Peyer's patch (tissue), 4 donors: ENCODE data around the gene AHRR. TPM values are rescaled to one million over a fixed set of nuclear protein-coding genes. Genes with fewer than 3 reads are reported as not detected.

Experiments used
- DNase-seq, 3 donors: peaks; one replicate each; pipeline ENCODE4 v3.0.0-alpha.2; 2017 to 2019
- H3K27ac ChIP-seq, 4 donors: fragments of 200-600 bp; sonication (generic); one replicate each; pipeline ENCODE4 v1.5.1; 2016 to 2019
- H3K27me3 ChIP-seq, 2 donors: fragments of 200-600 bp; sonication (generic); one replicate each; pipeline ENCODE4 v1.5.1; 2019
- H3K36me3 ChIP-seq, 3 donors: fragments of 200-600 bp; sonication (generic); one replicate each; pipeline ENCODE4 v1.5.1; 2016 to 2019
- H3K4me1 ChIP-seq, 4 donors: fragments of 200-600 bp; sonication (generic); one replicate each; pipeline ENCODE4 v1.5.1; 2016 to 2019
- H3K4me3 ChIP-seq, 4 donors: fragments of 200-600 bp; sonication (generic); 1 replicate in 3 of 4; 2 replicates in 1 of 4; pipeline ENCODE4 v1.5.1; 2016 to 2019; ENCODE audit warnings: mild to moderate bottlenecking in 1 of 4
- H3K9me3 ChIP-seq, 4 donors: fragments of 200-600 bp; sonication (generic); one replicate each; pipeline ENCODE4 v1.5.1; 2016 to 2019; ENCODE audit warnings: mild to moderate bottlenecking in 1 of 4
- POLR2A ChIP-seq, 2 donors: fragments of 450-650 bp; IDR thresholded peaks; one replicate each; pipeline ENCODE4 v1.5.1; 2017; ENCODE audit warnings: antibody characterized with exemption in 2 of 2, mild to moderate bottlenecking in 2 of 2, moderate library complexity in 2 of 2
- total RNA-seq, 4 donors: library from RNA; depleted of rRNA; stranded (reverse); fragments of >200 nt; gene quantifications; one replicate each; pipeline ENCODE4 v1.1.0, GENCODE V29; 2016
- TF ChIP-seq, protein P1 (sequence below), 6 experiments: fragments of 450-650 bp in 4 of 6; fragments of 200-600 bp in 2 of 6; sonication (generic) in 1 of 6; IDR thresholded peaks; one replicate each; pipeline ENCODE4 v1.5.1; 2017 to 2019; ENCODE audit warnings: antibody characterized with exemption in 6 of 6, mild to moderate bottlenecking in 3 of 6, moderate library complexity in 1 of 6

The AHRR gene
- total RNA-seq, 4 donors from 2014 or later = 1.6 to 28.1 (median 2.4) TPM

DNA sequence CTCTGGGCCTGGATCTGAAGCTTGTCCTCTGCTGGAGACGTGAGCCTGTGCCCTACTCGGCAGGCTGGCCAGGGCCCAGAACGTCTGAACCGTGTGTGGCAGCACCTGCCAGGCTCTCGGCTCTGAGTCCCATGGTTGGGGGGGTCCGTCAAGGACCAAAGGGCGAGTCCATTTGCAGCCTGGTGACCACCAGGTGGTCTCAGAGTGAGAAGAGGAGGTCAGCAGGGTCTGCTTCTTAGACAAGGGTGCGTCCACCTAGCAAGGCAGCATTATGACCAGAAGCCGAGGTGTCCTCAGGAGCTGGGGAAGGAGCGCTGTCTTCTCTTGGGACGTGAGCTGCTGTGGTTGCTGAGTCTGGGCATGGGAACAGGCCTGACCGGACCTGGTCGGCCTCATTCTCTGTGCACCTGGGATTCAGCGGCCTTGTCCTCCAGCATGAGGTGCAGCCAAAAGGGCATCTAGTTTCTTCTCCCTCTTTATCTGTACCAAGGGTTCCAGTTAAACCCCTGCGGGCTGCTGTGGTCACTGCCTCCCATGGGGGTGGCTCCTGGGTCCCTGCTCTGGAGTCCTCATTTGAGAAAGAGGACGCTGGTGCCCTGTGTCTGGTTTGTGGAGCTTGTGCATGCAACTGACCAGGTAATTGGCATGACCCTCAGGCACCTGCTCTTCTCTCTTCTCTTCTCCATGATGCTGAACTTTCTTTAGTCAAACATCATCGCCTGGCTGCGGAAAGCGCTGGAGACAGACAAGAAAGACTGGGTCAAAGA is 135.9 kb downstream of the AHRR start:
- H3K4me3 ChIP-seq = no peak overlapping the region
- no peak for TF ChIP-seq POLR2A (IDR thresholded peaks at IDR 0.05)
- TF ChIP-seq, protein P1, sequence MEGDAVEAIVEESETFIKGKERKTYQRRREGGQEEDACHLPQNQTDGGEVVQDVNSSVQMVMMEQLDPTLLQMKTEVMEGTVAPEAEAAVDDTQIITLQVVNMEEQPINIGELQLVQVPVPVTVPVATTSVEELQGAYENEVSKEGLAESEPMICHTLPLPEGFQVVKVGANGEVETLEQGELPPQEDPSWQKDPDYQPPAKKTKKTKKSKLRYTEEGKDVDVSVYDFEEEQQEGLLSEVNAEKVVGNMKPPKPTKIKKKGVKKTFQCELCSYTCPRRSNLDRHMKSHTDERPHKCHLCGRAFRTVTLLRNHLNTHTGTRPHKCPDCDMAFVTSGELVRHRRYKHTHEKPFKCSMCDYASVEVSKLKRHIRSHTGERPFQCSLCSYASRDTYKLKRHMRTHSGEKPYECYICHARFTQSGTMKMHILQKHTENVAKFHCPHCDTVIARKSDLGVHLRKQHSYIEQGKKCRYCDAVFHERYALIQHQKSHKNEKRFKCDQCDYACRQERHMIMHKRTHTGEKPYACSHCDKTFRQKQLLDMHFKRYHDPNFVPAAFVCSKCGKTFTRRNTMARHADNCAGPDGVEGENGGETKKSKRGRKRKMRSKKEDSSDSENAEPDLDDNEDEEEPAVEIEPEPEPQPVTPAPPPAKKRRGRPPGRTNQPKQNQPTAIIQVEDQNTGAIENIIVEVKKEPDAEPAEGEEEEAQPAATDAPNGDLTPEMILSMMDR (IDR thresholded peaks at IDR 0.05) = no peak
- H3K36me3 ChIP-seq = peaks cover 0 to 94% (median 0%) of the 10 kb centered on the region in 3 donors
- H3K4me1 ChIP-seq = no peaks in the 10 kb centered on the region
- no peaks in the 10 kb centered on the region for H3K27me3 ChIP-seq
- no peaks in the 10 kb centered on the region for H3K9me3 ChIP-seq
- no peak overlapping the region for H3K27ac ChIP-seq
- DNase-seq = peak in 2 of 3 donors; percentile 30 to 34

DNA sequence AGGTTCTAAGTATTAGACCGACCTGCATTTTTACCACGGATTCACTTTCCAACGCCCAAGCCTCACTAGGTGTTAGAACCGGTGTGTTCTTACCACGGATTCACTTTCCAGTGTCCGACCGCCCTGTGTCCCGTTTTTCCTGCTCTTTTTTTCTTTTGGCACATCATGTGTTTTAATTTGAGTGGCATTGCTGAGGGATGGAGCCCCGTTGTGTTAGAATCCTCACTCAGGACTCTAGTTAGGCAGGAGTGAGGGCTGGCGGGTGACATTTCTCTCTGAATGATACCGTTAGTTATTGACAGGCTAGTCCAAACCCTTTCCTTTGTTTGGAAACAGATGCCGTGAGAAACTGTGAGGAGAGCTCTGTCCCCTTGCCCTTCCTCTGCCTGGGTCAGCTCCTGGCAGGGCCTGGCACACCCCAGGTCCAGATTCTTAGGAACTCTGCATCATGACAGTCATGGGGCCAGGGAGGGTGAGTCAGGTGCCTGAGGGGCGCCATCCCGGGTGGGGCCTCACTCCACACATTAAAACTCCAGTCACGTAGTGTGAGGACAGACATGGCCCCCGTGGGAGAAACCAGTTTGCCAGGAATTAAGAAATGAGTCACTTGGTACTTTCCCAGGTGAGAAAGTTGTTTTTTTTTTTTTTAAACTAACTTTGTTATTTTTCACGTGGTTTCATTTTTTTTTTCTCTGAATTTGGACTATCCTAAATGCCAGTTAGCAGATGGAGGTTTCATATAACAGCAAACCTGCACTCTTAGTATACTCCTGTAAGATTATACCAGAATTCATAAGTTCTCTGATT is 137.2 kb downstream of the AHRR start:
- Histone ChIP-seq H3K4me3 (no peak overlapping the region), H3K9me3 (no peaks in the 10 kb centered on the region), H3K27me3 (no peaks in the 10 kb centered on the region), H3K4me1 (no peaks in the 10 kb centered on the region), H3K27ac (no peak overlapping the region), H3K36me3 (peaks cover 0 to 93% (median 0%) of the 10 kb centered on the region in 3 donors)
- TF ChIP-seq, protein P1 (IDR thresholded peaks at IDR 0.05) = no peak
- TF ChIP-seq POLR2A (IDR thresholded peaks at IDR 0.05) = no peak
- peak in 2 of 3 donors; percentile 27 to 40 for DNase-seq

DNA sequence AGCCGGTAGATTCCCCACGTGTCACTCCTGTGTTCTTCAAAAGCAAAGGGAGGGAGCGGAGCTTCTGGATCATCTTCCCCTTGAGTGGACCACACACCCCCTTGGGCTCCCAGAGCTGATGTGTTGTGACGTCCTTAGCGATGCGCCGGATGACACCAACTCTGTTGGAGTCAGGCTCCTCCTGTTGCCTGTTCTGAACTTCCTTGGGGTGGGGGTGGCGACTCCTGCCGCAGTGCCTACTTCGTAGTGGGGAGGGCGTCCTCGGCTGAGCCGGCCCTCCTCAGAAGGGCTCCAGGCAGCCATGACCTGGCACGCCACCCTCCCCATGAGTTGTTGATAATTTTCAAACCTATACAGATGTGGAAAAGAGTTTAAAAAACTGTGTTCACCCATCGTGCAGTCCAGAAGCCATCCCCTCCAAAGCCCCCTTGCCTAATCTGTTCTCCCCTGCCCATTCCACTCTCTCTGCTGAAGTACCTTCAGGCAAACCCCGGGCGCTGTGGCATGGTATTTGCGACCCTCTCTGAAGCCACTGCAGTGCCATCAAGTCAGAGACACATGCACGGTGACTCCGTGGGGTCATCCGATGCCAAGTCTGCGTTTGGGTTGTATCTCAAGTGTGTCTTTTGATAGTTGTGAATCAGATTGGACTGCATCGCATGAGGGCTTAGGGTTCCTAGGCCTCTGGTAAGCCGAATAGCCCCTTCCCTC is 138.2 kb downstream of the AHRR start:
- Histone ChIP-seq H3K27ac (no peak overlapping the region), H3K36me3 (peaks cover 0 to 94% (median 0%) of the 10 kb centered on the region in 3 donors), H3K9me3 (no peaks in the 10 kb centered on the region), H3K4me1 (no peaks in the 10 kb centered on the region), H3K4me3 (no peak overlapping the region), H3K27me3 (no peaks in the 10 kb centered on the region)
- TF ChIP-seq POLR2A (IDR thresholded peaks at IDR 0.05) = no peak
- TF ChIP-seq, protein P1 (IDR thresholded peaks at IDR 0.05) = no peak
- DNase-seq = peak in 2 of 3 donors; percentile 15 to 44

DNA sequence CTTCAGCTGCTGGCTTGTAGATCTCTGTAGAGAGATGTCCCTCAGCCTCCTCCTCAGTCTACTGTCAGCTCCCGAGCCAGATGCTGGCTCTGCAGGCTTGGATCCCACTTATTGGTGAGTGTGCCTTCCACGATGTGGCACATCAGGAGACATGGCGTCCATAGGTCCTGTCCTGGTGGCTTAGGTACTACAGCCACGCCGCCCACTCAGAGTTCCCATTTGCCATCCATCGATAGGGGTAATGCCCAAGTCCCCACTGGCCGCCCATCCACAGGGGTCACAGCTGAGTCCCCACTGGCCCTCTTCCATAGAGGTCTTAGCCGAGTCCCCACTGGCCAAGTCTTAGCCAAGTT is 138.7 kb downstream of the AHRR start:
- TF ChIP-seq, protein P1 (IDR thresholded peaks at IDR 0.05) = no peak
- TF ChIP-seq POLR2A (IDR thresholded peaks at IDR 0.05) = no peak
- peak in 2 of 3 donors; percentile 34 to 40 for DNase-seq

DNA sequence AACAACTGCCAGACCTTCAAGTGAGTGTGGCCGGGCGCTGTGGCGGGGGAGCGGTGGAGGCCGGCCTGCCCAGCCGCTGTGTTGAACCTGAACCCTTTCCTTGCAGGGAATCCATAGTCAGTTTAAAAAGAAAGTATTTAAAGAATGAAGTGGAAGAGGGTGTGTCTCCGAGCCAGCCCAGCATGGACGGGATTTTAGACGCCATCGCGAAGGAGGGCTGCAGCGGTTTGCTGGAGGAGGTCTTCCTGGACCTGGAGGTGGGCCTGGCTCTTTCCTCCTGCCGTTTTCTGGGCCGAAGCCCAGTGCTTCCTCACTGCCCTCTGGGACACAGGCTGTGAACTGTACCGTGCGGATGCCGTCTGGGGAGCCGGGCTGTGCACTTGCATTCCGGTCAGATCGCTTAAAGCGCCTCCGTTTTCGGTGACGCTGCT is 140.6 kb downstream of the AHRR start:
- H3K36me3 ChIP-seq = peaks cover 0 to 96% (median 0%) of the 10 kb centered on the region in 3 donors
- H3K27ac ChIP-seq = no peak overlapping the region
- TF ChIP-seq POLR2A (IDR thresholded peaks at IDR 0.05) = no peak
- TF ChIP-seq, protein P1 (IDR thresholded peaks at IDR 0.05) = no peak
- no peaks in the 10 kb centered on the region for H3K27me3 ChIP-seq
- H3K4me1 ChIP-seq = no peaks in the 10 kb centered on the region
- no peaks in the 10 kb centered on the region for H3K9me3 ChIP-seq
- no peak overlapping the region for H3K4me3 ChIP-seq
- DNase-seq = peak in 2 of 3 donors; percentile 37 to 42

More for the DNA sequence above, 138.7 kb downstream of the AHRR start:
- H3K4me3 ChIP-seq = no peak overlapping the region
- H3K4me1 ChIP-seq = no peaks in the 10 kb centered on the region
- H3K36me3 ChIP-seq = peaks cover 0 to 94% (median 0%) of the 10 kb centered on the region in 3 donors
- no peak overlapping the region for H3K27ac ChIP-seq
- H3K27me3 ChIP-seq = no peaks in the 10 kb centered on the region
- H3K9me3 ChIP-seq = no peaks in the 10 kb centered on the region
